SK-N-SH (cell line): ENCODE results near the gene IL1RAP.

Experiments
- CHD2 ChIP-seq: fragments of 150-350 bp; IDR thresholded peaks from 2 replicates; pipeline ENCODE4 v1.6.1; 2018; ENCODE audit warnings: low read length; ENCODE audit not compliant: partially characterized antibody
- ELF1 ChIP-seq: IDR thresholded peaks from 2 replicates; pipeline ENCODE4 v1.4.0; 2012
- EZH2phosphoT487 ChIP-seq: fragments of 200-600 bp; sonication (generic); IDR thresholded peaks from 2 replicates; pipeline ENCODE4 v1.6.1; 2017; ENCODE audit warnings: low read depth, mixed run types, mild to moderate bottlenecking, antibody characterized with exemption, moderate library complexity, borderline replicate concordance
- MXI1 ChIP-seq: IDR thresholded peaks from 2 replicates; pipeline ENCODE4 v1.6.1; 2012; ENCODE audit warnings: mild to moderate bottlenecking, low read depth, low read length, improper control_type of control experiment
- NFIC ChIP-seq: IDR thresholded peaks from 2 replicates; pipeline ENCODE4 v1.4.0; 2012; ENCODE audit warnings: borderline replicate concordance
- POLR2AphosphoS5 ChIP-seq: IDR thresholded peaks from 2 replicates; pipeline ENCODE4 v1.6.1; 2012; ENCODE audit warnings: low read depth, low read length
- TAF1 ChIP-seq: IDR thresholded peaks from 2 replicates; pipeline ENCODE4 v1.6.1; 2012; ENCODE audit warnings: low read depth, mild to moderate bottlenecking, low read length, moderate library complexity, borderline replicate concordance
- YY1 ChIP-seq: IDR thresholded peaks from 2 replicates; pipeline ENCODE4 v1.4.0; 2012; ENCODE audit warnings: low read depth, mild to moderate bottlenecking
- TF ChIP-seq, protein P1 (sequence below): fragments of 150-350 bp; IDR thresholded peaks from 2 replicates; pipeline ENCODE4 v1.6.1; 2017; ENCODE audit warnings: antibody characterized with exemption, low read length, low read depth, borderline replicate concordance
- TF ChIP-seq, protein P2 (sequence below): IDR thresholded peaks from 2 replicates; pipeline ENCODE4 v1.4.0; 2012; ENCODE audit warnings: low read depth
- TF ChIP-seq, protein P3 (sequence below): fragments of 200-600 bp; sonication (generic); IDR thresholded peaks from 2 replicates; pipeline ENCODE4 v1.6.1; 2017; ENCODE audit warnings: antibody characterized with exemption, mild to moderate bottlenecking, moderate library complexity

DNA sequence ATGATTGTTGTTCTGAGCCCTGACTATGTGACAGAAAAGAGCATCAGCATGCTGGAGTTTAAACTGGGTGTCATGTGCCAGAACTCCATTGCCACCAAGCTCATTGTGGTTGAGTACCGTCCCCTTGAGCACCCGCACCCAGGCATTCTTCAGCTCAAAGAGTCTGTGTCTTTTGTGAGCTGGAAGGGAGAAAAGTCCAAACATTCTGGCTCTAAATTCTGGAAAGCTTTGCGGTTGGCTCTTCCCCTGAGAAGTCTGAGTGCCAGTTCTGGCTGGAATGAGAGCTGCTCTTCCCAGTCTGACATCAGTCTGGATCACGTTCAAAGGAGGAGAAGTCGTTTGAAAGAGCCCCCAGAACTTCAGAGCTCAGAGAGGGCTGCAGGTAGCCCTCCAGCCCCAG lies 142.0 kb downstream of the IL1RAP start:
- TF ChIP-seq TAF1 = no peak
- no peak for TF ChIP-seq YY1
- TF ChIP-seq POLR2AphosphoS5 = no peak
- no peak for TF ChIP-seq EZH2phosphoT487
- TF ChIP-seq, protein P1, sequence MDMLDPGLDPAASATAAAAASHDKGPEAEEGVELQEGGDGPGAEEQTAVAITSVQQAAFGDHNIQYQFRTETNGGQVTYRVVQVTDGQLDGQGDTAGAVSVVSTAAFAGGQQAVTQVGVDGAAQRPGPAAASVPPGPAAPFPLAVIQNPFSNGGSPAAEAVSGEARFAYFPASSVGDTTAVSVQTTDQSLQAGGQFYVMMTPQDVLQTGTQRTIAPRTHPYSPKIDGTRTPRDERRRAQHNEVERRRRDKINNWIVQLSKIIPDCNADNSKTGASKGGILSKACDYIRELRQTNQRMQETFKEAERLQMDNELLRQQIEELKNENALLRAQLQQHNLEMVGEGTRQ = no peak
- no peak for TF ChIP-seq NFIC
- TF ChIP-seq, protein P2, sequence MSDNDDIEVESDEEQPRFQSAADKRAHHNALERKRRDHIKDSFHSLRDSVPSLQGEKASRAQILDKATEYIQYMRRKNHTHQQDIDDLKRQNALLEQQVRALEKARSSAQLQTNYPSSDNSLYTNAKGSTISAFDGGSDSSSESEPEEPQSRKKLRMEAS = no peak
- TF ChIP-seq, protein P3, sequence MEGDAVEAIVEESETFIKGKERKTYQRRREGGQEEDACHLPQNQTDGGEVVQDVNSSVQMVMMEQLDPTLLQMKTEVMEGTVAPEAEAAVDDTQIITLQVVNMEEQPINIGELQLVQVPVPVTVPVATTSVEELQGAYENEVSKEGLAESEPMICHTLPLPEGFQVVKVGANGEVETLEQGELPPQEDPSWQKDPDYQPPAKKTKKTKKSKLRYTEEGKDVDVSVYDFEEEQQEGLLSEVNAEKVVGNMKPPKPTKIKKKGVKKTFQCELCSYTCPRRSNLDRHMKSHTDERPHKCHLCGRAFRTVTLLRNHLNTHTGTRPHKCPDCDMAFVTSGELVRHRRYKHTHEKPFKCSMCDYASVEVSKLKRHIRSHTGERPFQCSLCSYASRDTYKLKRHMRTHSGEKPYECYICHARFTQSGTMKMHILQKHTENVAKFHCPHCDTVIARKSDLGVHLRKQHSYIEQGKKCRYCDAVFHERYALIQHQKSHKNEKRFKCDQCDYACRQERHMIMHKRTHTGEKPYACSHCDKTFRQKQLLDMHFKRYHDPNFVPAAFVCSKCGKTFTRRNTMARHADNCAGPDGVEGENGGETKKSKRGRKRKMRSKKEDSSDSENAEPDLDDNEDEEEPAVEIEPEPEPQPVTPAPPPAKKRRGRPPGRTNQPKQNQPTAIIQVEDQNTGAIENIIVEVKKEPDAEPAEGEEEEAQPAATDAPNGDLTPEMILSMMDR = no peak
- TF ChIP-seq ELF1 = no peak
- TF ChIP-seq CHD2 = no peak
- no peak for TF ChIP-seq MXI1
